ENCODE data around the gene C17orf78.

GRCh38 chr17:37339321-37339720, 36.5 kb upstream of the C17orf78 start:
- TF ChIP-seq GATA2 (IDR thresholded peaks at IDR 0.05; ENCODE audit: low read depth, low read length) (no peak), GATA3 (IDR thresholded peaks at IDR 0.05; ENCODE audit: low read depth, low read length) (no peak)
